ENCODE data around the gene YPEL1.

DNA sequence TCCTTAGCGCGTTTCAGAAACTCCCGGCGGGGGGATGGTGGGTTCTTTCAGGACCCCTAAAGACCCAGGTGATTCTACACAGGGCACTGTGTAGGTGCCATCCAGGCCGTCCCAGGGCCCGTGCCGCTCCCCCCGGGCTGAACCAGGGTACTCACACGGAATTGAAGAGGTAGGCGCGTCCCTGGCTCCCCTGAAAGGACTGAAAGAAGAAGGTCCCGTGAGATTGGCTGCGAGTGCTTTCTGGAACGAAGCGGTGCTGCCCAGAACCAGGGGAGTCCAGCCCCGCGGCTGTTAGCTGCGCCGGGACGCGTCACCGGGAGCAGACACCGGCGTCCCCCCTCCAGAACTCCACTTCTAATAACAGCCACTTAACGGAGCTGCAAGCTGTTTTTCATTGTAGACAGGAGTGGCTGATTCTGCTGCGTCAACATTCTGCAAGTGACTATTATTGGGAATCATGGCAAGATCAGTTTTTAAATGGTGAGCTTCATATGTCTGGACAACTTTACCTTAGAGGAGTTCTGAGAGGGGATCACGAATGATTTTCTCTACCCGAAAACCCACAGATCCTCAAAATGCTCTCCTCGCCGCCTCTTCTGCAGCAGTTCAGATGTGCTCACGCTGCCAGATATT, 31.8 kb downstream of the YPEL1 start:
- TF ChIP-seq, protein P1, sequence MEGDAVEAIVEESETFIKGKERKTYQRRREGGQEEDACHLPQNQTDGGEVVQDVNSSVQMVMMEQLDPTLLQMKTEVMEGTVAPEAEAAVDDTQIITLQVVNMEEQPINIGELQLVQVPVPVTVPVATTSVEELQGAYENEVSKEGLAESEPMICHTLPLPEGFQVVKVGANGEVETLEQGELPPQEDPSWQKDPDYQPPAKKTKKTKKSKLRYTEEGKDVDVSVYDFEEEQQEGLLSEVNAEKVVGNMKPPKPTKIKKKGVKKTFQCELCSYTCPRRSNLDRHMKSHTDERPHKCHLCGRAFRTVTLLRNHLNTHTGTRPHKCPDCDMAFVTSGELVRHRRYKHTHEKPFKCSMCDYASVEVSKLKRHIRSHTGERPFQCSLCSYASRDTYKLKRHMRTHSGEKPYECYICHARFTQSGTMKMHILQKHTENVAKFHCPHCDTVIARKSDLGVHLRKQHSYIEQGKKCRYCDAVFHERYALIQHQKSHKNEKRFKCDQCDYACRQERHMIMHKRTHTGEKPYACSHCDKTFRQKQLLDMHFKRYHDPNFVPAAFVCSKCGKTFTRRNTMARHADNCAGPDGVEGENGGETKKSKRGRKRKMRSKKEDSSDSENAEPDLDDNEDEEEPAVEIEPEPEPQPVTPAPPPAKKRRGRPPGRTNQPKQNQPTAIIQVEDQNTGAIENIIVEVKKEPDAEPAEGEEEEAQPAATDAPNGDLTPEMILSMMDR (IDR thresholded peaks at IDR 0.05), result no peak
- TF ChIP-seq POLR2AphosphoS5 (IDR thresholded peaks at IDR 0.05), result no peak
